ENCODE measurements around the gene NOL11. TPM values are rescaled to one million over a fixed set of nuclear protein-coding genes. Genes with fewer than 3 reads are reported as not detected.
A peak's percentile ranks its signal among the peaks of the same experiment; 100 is the strongest.

The NOL11 gene
- polyA plus RNA-seq, 2 of the 4 experiments (the other 2 are of a cell fraction) = 79.6 to 118 TPM

GRCh38 chr17:67730731-67731130 is 13.0 kb downstream of the NOL11 start:
- H3K4me2 ChIP-seq = no peak overlapping the region
- no peak for TF ChIP-seq PHF8 (IDR thresholded peaks at IDR 0.05; ENCODE audit: borderline replicate concordance, low read depth)
- no peak overlapping the region for H3K27ac ChIP-seq
- ATAC-seq (no peak), FAIRE-seq (no peak), DNase-seq (ENCODE audit: low read depth in 1 of 2, low spot score in 1 of 2) (no peak)
- POLR2A ChIA-PET = no interaction called here
- WGBS (ENCODE audit: missing lambda C conversion rate) = 82% methylated on average over 7 of the region's 7 CpGs
- no peaks in the 10 kb centered on the region for H3K4me1 ChIP-seq
- H3K9me3 ChIP-seq = 0 out of 3 replicates have a peak, but pooled peaks cover 6% of the 10 kb centered on the region
- H3K4me3 ChIP-seq = no peak overlapping the region
- CTCF ChIA-PET = no interaction called here

DNA sequence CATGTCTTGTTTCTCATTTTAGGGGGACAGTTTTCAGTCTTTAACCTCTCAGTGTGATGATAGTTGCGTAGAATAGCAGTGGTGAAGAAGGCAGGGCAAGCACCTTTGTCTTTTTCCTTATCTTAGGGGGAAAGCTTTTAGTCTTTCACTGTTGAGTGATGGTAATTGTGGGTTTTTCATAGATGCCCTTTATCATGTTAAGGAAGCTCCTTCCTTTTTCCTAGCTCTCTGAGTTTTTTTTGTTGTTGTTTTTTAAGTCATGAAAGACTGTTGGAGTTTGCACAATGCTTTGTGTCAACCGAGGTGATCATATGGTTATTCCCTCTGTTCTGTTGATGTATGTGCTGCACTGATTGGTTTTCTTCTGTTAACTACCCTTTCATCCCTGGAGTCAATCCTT is 15.7 kb downstream of the NOL11 start:
- FAIRE-seq = no peak
- Histone ChIP-seq H3K27ac (no peak overlapping the region), H3K9me3 (0 out of 3 replicates have a peak, but pooled peaks cover 6% of the 10 kb centered on the region), H3K4me2 (no peak overlapping the region), H3K4me1 (no peaks in the 10 kb centered on the region), H3K4me3 (no peak overlapping the region)
- ATAC-seq = no peak
- CTCF ChIA-PET = interaction anchor here (0.6 to 1.6 kb wide), 2 partner anchors 10 to 91 kb away, joined by 3 to 5 read pairs; no protein-coding TSS in a partner anchor
- no peak for TF ChIP-seq RARB (CRISPR knock-in tag; IDR thresholded peaks at IDR 0.05)
- TF ChIP-seq MAFK (IDR thresholded peaks at IDR 0.05; ENCODE audit: partially characterized antibody) = no peak
- TF ChIP-seq JUN (IDR thresholded peaks at IDR 0.05) = no peak
- TF ChIP-seq EP300 (IDR thresholded peaks at IDR 0.05) = no peak
- no peak for TF ChIP-seq BHLHE40 (IDR thresholded peaks at IDR 0.05; ENCODE audit: low read depth, low read length)
- TF ChIP-seq KDM5A (IDR thresholded peaks at IDR 0.05) = no peak
- TF ChIP-seq POLR2AphosphoS2 (conservative IDR thresholded peaks at IDR 0.05; ENCODE audit: low read length) = no peak
- no peak for TF ChIP-seq HOXB13 (CRISPR knock-in tag; IDR thresholded peaks at IDR 0.05; ENCODE audit: low read depth)
- TF ChIP-seq CTCF (IDR thresholded peaks at IDR 0.05) = no peak
- TF ChIP-seq EHF (CRISPR knock-in tag; IDR thresholded peaks at IDR 0.05) = no peak
- TF ChIP-seq SREBF2 (IDR thresholded peaks at IDR 0.05) = no peak
- TF ChIP-seq ELK1 (IDR thresholded peaks at IDR 0.05; ENCODE audit: low read depth, low read length) = no peak
- TF ChIP-seq EHMT2 (IDR thresholded peaks at IDR 0.05; ENCODE audit: low read depth) = no peak
- no peak for DNase-seq (ENCODE audit: low read depth in 1 of 2, low spot score in 1 of 2)
- POLR2A ChIA-PET = interaction anchor here (1.5 kb wide), 1 partner anchor 16 kb away, joined by 4 read pairs; the partner anchor contains the start of gene NOL11
- 65% methylated on average over 2 of the region's 2 CpGs for WGBS (ENCODE audit: missing lambda C conversion rate)

- Histone ChIP-seq H3K9me3 (no peaks in the 10 kb centered on the region), H3K4me1 (no peaks in the 10 kb centered on the region), H3K4me3 (no peak overlapping the region), H3K4me2 (no peak overlapping the region), H3K27ac (no peak overlapping the region)
- 88% methylated on average over 8 of the region's 8 CpGs for WGBS (ENCODE audit: missing lambda C conversion rate)
- no peak for TF ChIP-seq MAZ (IDR thresholded peaks at IDR 0.05; ENCODE audit: borderline replicate concordance, low read depth, low read length)
- no peak for TF ChIP-seq RNF2 (IDR thresholded peaks at IDR 0.05; ENCODE audit: borderline replicate concordance, low read depth)
- no peak for TF ChIP-seq BHLHE40 (IDR thresholded peaks at IDR 0.05; ENCODE audit: low read depth, low read length)
- TF ChIP-seq POLR2A (IDR thresholded peaks at IDR 0.05; ENCODE audit: low read length) = no peak
- TF ChIP-seq SREBF2 (IDR thresholded peaks at IDR 0.05) = no peak
- TF ChIP-seq RCOR1 (IDR thresholded peaks at IDR 0.05; ENCODE audit: low read depth, low read length) = no peak
- TF ChIP-seq RAD21 (conservative IDR thresholded peaks at IDR 0.05 in 1 of 2, IDR thresholded peaks at IDR 0.05 in 1 of 2) = no peak
- no peak for TF ChIP-seq PHF8 (IDR thresholded peaks at IDR 0.05; ENCODE audit: borderline replicate concordance, low read depth)
- no peak for TF ChIP-seq HOXA7 (CRISPR knock-in tag; IDR thresholded peaks at IDR 0.05)
- TF ChIP-seq HOXB13 (CRISPR knock-in tag; IDR thresholded peaks at IDR 0.05; ENCODE audit: low read depth) = no peak
- TF ChIP-seq, protein P1, sequence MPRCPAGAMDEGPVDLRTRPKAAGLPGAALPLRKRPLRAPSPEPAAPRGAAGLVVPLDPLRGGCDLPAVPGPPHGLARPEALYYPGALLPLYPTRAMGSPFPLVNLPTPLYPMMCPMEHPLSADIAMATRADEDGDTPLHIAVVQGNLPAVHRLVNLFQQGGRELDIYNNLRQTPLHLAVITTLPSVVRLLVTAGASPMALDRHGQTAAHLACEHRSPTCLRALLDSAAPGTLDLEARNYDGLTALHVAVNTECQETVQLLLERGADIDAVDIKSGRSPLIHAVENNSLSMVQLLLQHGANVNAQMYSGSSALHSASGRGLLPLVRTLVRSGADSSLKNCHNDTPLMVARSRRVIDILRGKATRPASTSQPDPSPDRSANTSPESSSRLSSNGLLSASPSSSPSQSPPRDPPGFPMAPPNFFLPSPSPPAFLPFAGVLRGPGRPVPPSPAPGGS (IDR thresholded peaks at IDR 0.05) = no peak
- TF ChIP-seq, protein P2, sequence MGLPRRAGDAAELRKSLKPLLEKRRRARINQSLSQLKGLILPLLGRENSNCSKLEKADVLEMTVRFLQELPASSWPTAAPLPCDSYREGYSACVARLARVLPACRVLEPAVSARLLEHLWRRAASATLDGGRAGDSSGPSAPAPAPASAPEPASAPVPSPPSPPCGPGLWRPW (IDR thresholded peaks at IDR 0.05) = no peak
- TF ChIP-seq ELK1 (IDR thresholded peaks at IDR 0.05; ENCODE audit: low read depth, low read length) = no peak
- TF ChIP-seq JUN (IDR thresholded peaks at IDR 0.05) = no peak
- peak; percentile 61 for FAIRE-seq
- no peak for DNase-seq (ENCODE audit: low read depth in 1 of 2, low spot score in 1 of 2)
- no peak for ATAC-seq
- ChIA-PET CTCF (interaction anchor here (1.5 to 1.8 kb wide), 2 partner anchors 17 to 44 kb away, joined by 4 to 5 read pairs; no protein-coding TSS in a partner anchor), POLR2A (no interaction called here)
Observed at GRCh38 chr17:67737145-67737544, 19.4 kb downstream of the NOL11 start.
